NB4 (cell line): ENCODE measurements around the gene TTL.

ENCODE experiments used
- MYC ChIP-seq: IDR thresholded peaks from 2 replicates; pipeline ENCODE4 v1.6.1; 2011; ENCODE audit warnings: low read depth, low read length
- POLR2A ChIP-seq: IDR thresholded peaks from 2 replicates; pipeline ENCODE4 v1.6.1; 2011; ENCODE audit warnings: mild to moderate bottlenecking; ENCODE audit not compliant: insufficient read length; ENCODE audit errors: extremely low read depth
- TF ChIP-seq, protein P1 (sequence below): IDR thresholded peaks from one replicate; pipeline ENCODE4 v1.5.1; 2012; ENCODE audit warnings: low read depth, low read length

DNA sequence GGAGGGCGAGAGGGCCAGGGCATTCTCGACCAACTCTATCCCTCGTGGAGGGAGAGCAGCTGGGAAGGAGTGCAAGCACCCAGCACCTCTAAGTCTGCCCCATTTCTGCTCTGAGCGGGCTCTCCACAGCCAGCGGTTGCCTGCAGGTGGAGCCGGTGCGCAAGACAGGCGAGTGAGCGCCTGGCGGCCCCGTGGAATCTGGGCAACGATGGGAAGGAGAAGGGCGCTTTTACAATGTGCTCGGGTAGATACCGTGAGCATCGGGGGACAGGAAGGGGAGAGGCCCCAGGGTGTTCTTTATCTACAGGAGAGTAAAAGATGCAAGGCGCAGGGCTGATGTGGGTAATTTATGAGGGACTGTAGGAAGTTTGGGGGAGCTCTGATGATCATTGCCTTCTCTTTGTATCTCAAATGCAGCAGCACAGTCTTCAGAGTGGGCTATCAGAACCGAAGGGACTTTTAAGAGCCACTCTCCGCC, 867 bp upstream of the TTL start:
- TF ChIP-seq, protein P1, sequence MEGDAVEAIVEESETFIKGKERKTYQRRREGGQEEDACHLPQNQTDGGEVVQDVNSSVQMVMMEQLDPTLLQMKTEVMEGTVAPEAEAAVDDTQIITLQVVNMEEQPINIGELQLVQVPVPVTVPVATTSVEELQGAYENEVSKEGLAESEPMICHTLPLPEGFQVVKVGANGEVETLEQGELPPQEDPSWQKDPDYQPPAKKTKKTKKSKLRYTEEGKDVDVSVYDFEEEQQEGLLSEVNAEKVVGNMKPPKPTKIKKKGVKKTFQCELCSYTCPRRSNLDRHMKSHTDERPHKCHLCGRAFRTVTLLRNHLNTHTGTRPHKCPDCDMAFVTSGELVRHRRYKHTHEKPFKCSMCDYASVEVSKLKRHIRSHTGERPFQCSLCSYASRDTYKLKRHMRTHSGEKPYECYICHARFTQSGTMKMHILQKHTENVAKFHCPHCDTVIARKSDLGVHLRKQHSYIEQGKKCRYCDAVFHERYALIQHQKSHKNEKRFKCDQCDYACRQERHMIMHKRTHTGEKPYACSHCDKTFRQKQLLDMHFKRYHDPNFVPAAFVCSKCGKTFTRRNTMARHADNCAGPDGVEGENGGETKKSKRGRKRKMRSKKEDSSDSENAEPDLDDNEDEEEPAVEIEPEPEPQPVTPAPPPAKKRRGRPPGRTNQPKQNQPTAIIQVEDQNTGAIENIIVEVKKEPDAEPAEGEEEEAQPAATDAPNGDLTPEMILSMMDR = peak; percentile 88
- TF ChIP-seq POLR2A = peak; percentile 37
- peak; percentile 95 for TF ChIP-seq MYC
